HepG2 (cell line): Measurements from ENCODE around the gene COQ10B. TPM values are rescaled to one million over a fixed set of nuclear protein-coding genes. Genes with fewer than 3 reads are reported as not detected.

Source experiments
- CREB1 ChIP-seq, 2 experiments: fragments of 450-650 bp in 1 of 2; IDR thresholded peaks; 2 replicates each; pipeline ENCODE4 v1.6.1; 2016 to 2017; ENCODE audit warnings: control low read depth in 1 of 2, mild to moderate bottlenecking in 1 of 2, missing compliant biosample characterization in 1 of 2, missing genetic modification characterization in 1 of 2
- DBP ChIP-seq: sonication (generic); formaldehyde crosslinking; IDR thresholded peaks from 2 replicates; pipeline ENCODE4 v1.4.0; 2020; ENCODE audit warnings: missing genetic modification reagents; ENCODE audit errors: not compliant biosample characterization
- E2F2 ChIP-seq: sonication (generic); formaldehyde crosslinking; IDR thresholded peaks from 2 replicates; pipeline ENCODE4 v1.4.0; 2020; ENCODE audit warnings: missing genetic modification reagents, borderline replicate concordance
- HBP1 ChIP-seq: IDR thresholded peaks from 2 replicates; pipeline ENCODE4 v1.6.1; 2016; ENCODE audit warnings: low read depth, control low read depth
- HOXA9 ChIP-seq: sonication (generic); formaldehyde crosslinking; IDR thresholded peaks from 2 replicates; pipeline ENCODE4 v1.8.1; 2022; ENCODE audit warnings: missing genetic modification reagents, mild to moderate bottlenecking, moderate library complexity, borderline replicate concordance
- ISL2 ChIP-seq: sonication (generic); formaldehyde crosslinking; IDR thresholded peaks from 2 replicates; pipeline ENCODE4 v1.5.0; 2020; ENCODE audit warnings: missing genetic modification reagents
- MBD4 ChIP-seq: IDR thresholded peaks from 2 replicates; pipeline ENCODE4 v1.6.1; 2012; ENCODE audit warnings: low read length, inconsistent platforms, borderline replicate concordance
- MBNL3 ChIP-seq: fragments of 250-450 bp; sonication (Bioruptor Pico); conservative IDR thresholded peaks from 2 replicates; pipeline ENCODE4 v1.8.0; 2022; ENCODE audit warnings: mild to moderate bottlenecking, inconsistent platforms
- MTF1 ChIP-seq: sonication (generic); formaldehyde crosslinking; IDR thresholded peaks from 2 replicates; pipeline ENCODE4 v1.5.0; 2020; ENCODE audit warnings: missing genetic modification reagents
- RAD51 ChIP-seq: fragments of 450-650 bp; IDR thresholded peaks from 2 replicates; pipeline ENCODE4 v1.6.1; 2016; ENCODE audit warnings: borderline replicate concordance
- RBFOX2 ChIP-seq: fragments of 200-400 bp; formaldehyde crosslinking; IDR thresholded peaks from 2 replicates; pipeline ENCODE4 v1.6.1; 2017; ENCODE audit warnings: low read depth, mild to moderate bottlenecking, low read length
- RBM22 ChIP-seq: fragments of 200-400 bp; formaldehyde crosslinking; optimal IDR thresholded peaks from 2 replicates; pipeline ENCODE3; 2017; ENCODE audit warnings: mild to moderate bottlenecking, low read length, moderate library complexity
- SKI ChIP-seq: fragments of 450-650 bp; IDR thresholded peaks from one replicate; pipeline ENCODE4 v1.6.1; 2018; ENCODE audit warnings: mild to moderate bottlenecking; ENCODE audit not compliant: partially characterized antibody
- SMC3 ChIP-seq: IDR thresholded peaks from 2 replicates; pipeline ENCODE4 v1.6.1; 2011; ENCODE audit warnings: low read length, improper control_type of control experiment
- TCF7L2 ChIP-seq: IDR thresholded peaks from 2 replicates; pipeline ENCODE4 v1.6.1; 2011; ENCODE audit warnings: mild to moderate bottlenecking, low read depth, low read length, moderate library complexity
- ZFP36L2 ChIP-seq: sonication (generic); formaldehyde crosslinking; IDR thresholded peaks from 2 replicates; pipeline ENCODE4 v1.4.0; 2020; ENCODE audit warnings: missing genetic modification reagents
- ZHX1 ChIP-seq: sonication (generic); formaldehyde crosslinking; IDR thresholded peaks from 2 replicates; pipeline ENCODE4 v1.8.1; 2022; ENCODE audit warnings: low read depth, mild to moderate bottlenecking, missing genetic modification reagents
- ZNF256 ChIP-seq: sonication (generic); formaldehyde crosslinking; conservative IDR thresholded peaks from 2 replicates; pipeline ENCODE4 v1.4.0; 2020; ENCODE audit warnings: missing genetic modification reagents
- ZNF260 ChIP-seq: sonication (generic); formaldehyde crosslinking; IDR thresholded peaks from 2 replicates; pipeline ENCODE4 v1.4.0; 2020; ENCODE audit warnings: missing genetic modification reagents, low read depth, mild to moderate bottlenecking, borderline replicate concordance
- ZNF350 ChIP-seq: sonication (generic); formaldehyde crosslinking; IDR thresholded peaks from 2 replicates; pipeline ENCODE4 v1.4.0; 2020; ENCODE audit warnings: mild to moderate bottlenecking, low read depth, missing genetic modification reagents, borderline replicate concordance
- ZNF510 ChIP-seq: sonication (generic); formaldehyde crosslinking; IDR thresholded peaks from 2 replicates; pipeline ENCODE4 v1.4.0; 2020; ENCODE audit warnings: low read depth, mild to moderate bottlenecking, missing genetic modification reagents
- ZNF782 ChIP-seq: sonication (generic); formaldehyde crosslinking; IDR thresholded peaks from 2 replicates; pipeline ENCODE4 v1.4.0; 2020; ENCODE audit warnings: missing genetic modification reagents, mild to moderate bottlenecking, borderline replicate concordance
- ZNF850 ChIP-seq: sonication (generic); formaldehyde crosslinking; conservative IDR thresholded peaks from 2 replicates; pipeline ENCODE4 v1.9.0; 2021; ENCODE audit warnings: mild to moderate bottlenecking, missing genetic modification reagents
- polyA plus RNA-seq, 8 experiments: library from polyadenylated mRNA; depleted of rRNA in 3 of 8; stranded (reverse) in 7 of 8; unstranded in 1 of 8; fragments of >200 nt; fragmentation: Illumina TruSeq in 4 of 8; extraction: Trizol in 4 of 8; gene quantifications; 2 replicates each; pipeline versions ENCODE4 v1.2.1 to v1.2.3, GENCODE V29; 2011 to 2016; ENCODE audit warnings: low read depth in 4 of 8, missing spikeins in 1 of 8, mixed read lengths in 1 of 8; ENCODE audit not compliant: insufficient read depth in 1 of 8
- total RNA-seq, 5 experiments: library from RNA; depleted of rRNA; stranded (reverse); fragments of >200 nt; fragmentation: Illumina TruSeq; extraction: Trizol; gene quantifications; 2 replicates each; pipeline ENCODE4 v1.2.3, GENCODE V29; 2016; ENCODE audit warnings: low read depth in 1 of 5

The COQ10B gene
- total and polyA plus RNA-seq, 2 of the 13 experiments (the other 11 are each of a cell fraction or from before 2014, with no cell fraction given) = 4.6 to 34.9 TPM

- no peak for TF ChIP-seq RAD51
- TF ChIP-seq E2F2 (CRISPR knock-in tag) = 0 out of 2 replicates have a peak, but pooled peaks have one; percentile 18
- no peak for TF ChIP-seq DBP (CRISPR knock-in tag)
- peak; percentile 51 for TF ChIP-seq ZFP36L2 (CRISPR knock-in tag)
- TF ChIP-seq MBNL3 = no peak
- TF ChIP-seq TCF7L2 = no peak
- peak; percentile 100 for TF ChIP-seq ZNF350
- TF ChIP-seq HOXA9 (CRISPR knock-in tag) = peak; percentile 98
- TF ChIP-seq ZNF256 (CRISPR knock-in tag) = no peak
- TF ChIP-seq CREB1 (IDR thresholded peaks at IDR 0.05) = peak; percentile 85
- peak; percentile 87 for TF ChIP-seq CREB1 (CRISPR knock-in tag; IDR thresholded peaks at IDR 0.05)
- peak; percentile 99 for TF ChIP-seq RBFOX2
- peak; percentile 31; the same call in 1 of the 2 replicates for TF ChIP-seq ZNF850 (CRISPR knock-in tag)
- TF ChIP-seq ISL2 (CRISPR knock-in tag) = peak; percentile 86
- TF ChIP-seq SKI = peak; percentile 96
- peak; percentile 91 for TF ChIP-seq HBP1 (CRISPR knock-in tag)
- TF ChIP-seq MTF1 (CRISPR knock-in tag) = no peak; the same call in none of the 2 replicates
- TF ChIP-seq ZNF260 (CRISPR knock-in tag) = peak; percentile 86; the same call in 1 of the 2 replicates
- no peak; the same call in none of the 2 replicates for TF ChIP-seq ZHX1 (CRISPR knock-in tag)
- TF ChIP-seq ZNF510 (CRISPR knock-in tag) = peak; percentile 98
- TF ChIP-seq RBM22 = no peak
- TF ChIP-seq SMC3 = no peak
- peak; percentile 93; the same call in 1 of the 2 replicates for TF ChIP-seq ZNF782 (CRISPR knock-in tag)
- no peak for TF ChIP-seq MBD4
These were observed 62.5 kb downstream of the COQ10B start, which contains the start of gene MOB4 (continued) for GRCh38 chr2:197515739-197516392.
